Activated CD8-positive, alpha-beta memory T cell treated with anti-CD3 and anti-CD28 coated beads, Interleukin-2, amount 10 ng/mL, durations not matched to agents 7 days and 5 days (primary cell): ENCODE results near the gene SELENOM. TPM values are rescaled to one million over a fixed set of nuclear protein-coding genes. Genes with fewer than 3 reads are reported as not detected.

Experiments used
- ATAC-seq: fragments of 150-1000 bp; cut with Tn5 transposase; one replicate; pipeline ENCODE4 v1.10.0; 2021; ENCODE audit warnings: moderate library complexity
- CTCF ChIA-PET: fragments of 350-600 bp; sonication (Branson Sonifier 250); formaldehyde crosslinking; loops from one replicate; lab custom pipeline; 2021; ENCODE audit warnings: antibody characterized with exemption; lab: Charles Lee
- DNase-seq: peaks from one replicate; pipeline ENCODE4 v3.0.0-alpha.2; 2020
- H3K27ac Mint-ChIP-seq: one replicate; pipeline ENCODE4 v1.8.0; 2021; ENCODE audit warnings: mild to moderate bottlenecking, mixed read lengths
- H3K27me3 Mint-ChIP-seq: one replicate; pipeline ENCODE4 v1.8.0; 2021; ENCODE audit warnings: mixed read lengths
- H3K36me3 Mint-ChIP-seq: one replicate; pipeline ENCODE4 v1.8.0; 2021; ENCODE audit warnings: mild to moderate bottlenecking, mixed read lengths
- H3K4me1 Mint-ChIP-seq: one replicate; pipeline ENCODE4 v1.8.0; 2021; ENCODE audit warnings: mixed read lengths
- H3K4me3 Mint-ChIP-seq: one replicate; pipeline ENCODE4 v1.8.0; 2021; ENCODE audit warnings: mild to moderate bottlenecking, moderate library complexity, mixed read lengths
- H3K9me3 Mint-ChIP-seq: one replicate; pipeline ENCODE4 v1.8.0; 2022; ENCODE audit warnings: low read depth, mixed read lengths
- total RNA-seq, 2 experiments: library from RNA; stranded (reverse); gene quantifications; one replicate each; pipeline ENCODE4 v1.2.3, GENCODE V29; 2021

The SELENOM gene, protein sequence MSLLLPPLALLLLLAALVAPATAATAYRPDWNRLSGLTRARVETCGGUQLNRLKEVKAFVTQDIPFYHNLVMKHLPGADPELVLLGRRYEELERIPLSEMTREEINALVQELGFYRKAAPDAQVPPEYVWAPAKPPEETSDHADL
- 1 to 10 TPM in 1 of 2 experiments, under 1 TPM in 1; 0.49 to 1.5 TPM for total RNA-seq

GRCh38 chr22:31107178-31107893 is at the start of gene SELENOM:
Gene SELENOM (minus strand): TSS chr22:31107568. CDS start chr22:31107505, 63 bp downstream.
- peak within 1 kb of the TSS; percentile 31 for H3K27ac Mint-ChIP-seq
- ATAC-seq (peak; percentile 97), DNase-seq (peak; percentile 92)
- peaks cover 12% of the 10 kb centered on the region for H3K27me3 Mint-ChIP-seq
- peaks cover 12% of the 10 kb centered on the region for H3K4me1 Mint-ChIP-seq
- CTCF ChIA-PET = interaction anchor here (0.6 to 3.4 kb wide), 35 partner anchors 10 to 500 kb away, joined by 3 to 23 read pairs (median 3); partner anchors contain the start of genes LIMK2, PATZ1, RNF185 and SMTN
- H3K36me3 Mint-ChIP-seq = no peaks in the 10 kb centered on the region
- no peaks in the 10 kb centered on the region for H3K9me3 Mint-ChIP-seq
- peak within 1 kb of the TSS; percentile 78 for H3K4me3 Mint-ChIP-seq

DNA sequence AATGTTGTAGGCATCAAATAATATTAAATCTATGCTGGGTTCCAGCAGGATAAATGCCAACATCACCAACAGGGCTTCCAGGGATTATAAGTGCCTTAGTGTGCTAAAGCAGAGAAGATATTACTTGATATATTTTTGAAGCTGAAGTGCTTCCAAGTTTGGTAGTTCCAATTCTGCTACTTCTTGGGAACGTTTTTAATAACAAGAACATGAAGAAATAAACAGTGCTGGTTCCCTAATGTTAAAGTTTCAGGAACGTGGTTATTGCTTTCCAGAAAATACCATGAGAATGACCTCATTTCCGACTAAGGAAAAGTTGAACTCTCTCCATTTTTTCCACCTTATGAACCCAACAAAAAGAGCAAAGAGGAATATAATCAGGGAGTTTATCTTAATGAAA is 48.1 kb upstream of the SELENOM start:
- peaks cover 6% of the 10 kb centered on the region for H3K4me1 Mint-ChIP-seq
- CTCF ChIA-PET = interaction anchor here (1.6 kb wide), 1 partner anchor 47 kb away, joined by 3 read pairs; no protein-coding TSS in a partner anchor
- no peak overlapping the region for H3K27ac Mint-ChIP-seq
- no peak for DNase-seq
- ATAC-seq = no peak
- peaks cover 3% of the 10 kb centered on the region for H3K36me3 Mint-ChIP-seq
- H3K27me3 Mint-ChIP-seq = peaks cover 4% of the 10 kb centered on the region
- H3K4me3 Mint-ChIP-seq = no peak overlapping the region
- no peaks in the 10 kb centered on the region for H3K9me3 Mint-ChIP-seq

DNA sequence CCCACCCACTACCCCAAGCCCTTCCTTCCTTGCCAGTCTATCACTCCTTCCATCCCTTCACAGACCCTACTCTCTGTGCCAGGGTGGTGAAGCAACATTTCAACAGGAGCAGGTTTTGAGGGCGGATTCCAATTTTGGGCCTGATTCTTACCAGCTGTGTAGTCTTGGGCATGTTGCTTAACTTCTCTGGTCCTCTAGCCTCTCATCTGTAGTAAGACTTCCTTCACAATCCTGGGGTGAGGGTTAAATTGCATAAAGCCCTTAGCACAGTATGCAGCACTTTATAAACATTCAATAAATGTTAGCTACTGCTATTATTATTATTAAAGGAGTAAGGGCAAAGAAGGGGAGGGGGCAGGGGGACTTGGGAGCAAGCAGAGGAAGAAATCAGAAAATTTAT is 47.6 kb upstream of the SELENOM start:
- no peaks in the 10 kb centered on the region for H3K9me3 Mint-ChIP-seq
- CTCF ChIA-PET = interaction anchor here (1.6 kb wide), 1 partner anchor 47 kb away, joined by 3 read pairs; no protein-coding TSS in a partner anchor
- H3K4me1 Mint-ChIP-seq = peaks cover 5% of the 10 kb centered on the region
- no peak overlapping the region for H3K4me3 Mint-ChIP-seq
- ATAC-seq = no peak
- peaks cover 6% of the 10 kb centered on the region for H3K27me3 Mint-ChIP-seq
- peaks cover 2% of the 10 kb centered on the region for H3K36me3 Mint-ChIP-seq
- no peak overlapping the region for H3K27ac Mint-ChIP-seq
- DNase-seq = no peak

- no peak for ATAC-seq
- CTCF ChIA-PET = interaction anchor here (0.9 to 1.5 kb wide), 4 partner anchors 8 to 106 kb away, joined by 3 to 5 read pairs (median 3); no protein-coding TSS in a partner anchor
- no peaks in the 10 kb centered on the region for H3K36me3 Mint-ChIP-seq
- no peak overlapping the region for H3K4me3 Mint-ChIP-seq
- H3K9me3 Mint-ChIP-seq = no peaks in the 10 kb centered on the region
- no peak for DNase-seq
- no peaks in the 10 kb centered on the region for H3K4me1 Mint-ChIP-seq
- H3K27ac Mint-ChIP-seq = no peak overlapping the region
- peaks cover 8% of the 10 kb centered on the region for H3K27me3 Mint-ChIP-seq
Measured at GRCh38 chr22:31153357-31153756, 46.0 kb upstream of the SELENOM start.

GRCh38 chr22:31151872-31152271 is 44.5 kb upstream of the SELENOM start:
- peaks cover 3% of the 10 kb centered on the region for H3K27me3 Mint-ChIP-seq
- H3K4me1 Mint-ChIP-seq = no peaks in the 10 kb centered on the region
- H3K36me3 Mint-ChIP-seq = no peaks in the 10 kb centered on the region
- no peak overlapping the region for H3K4me3 Mint-ChIP-seq
- H3K9me3 Mint-ChIP-seq = no peaks in the 10 kb centered on the region
- no peak overlapping the region for H3K27ac Mint-ChIP-seq
- ATAC-seq (no peak), DNase-seq (no peak)
- CTCF ChIA-PET = no interaction called here

- CTCF ChIA-PET = interaction anchor here (0.9 kb wide), 1 partner anchor 43 kb away, joined by 3 read pairs; no protein-coding TSS in a partner anchor
- H3K4me3 Mint-ChIP-seq = no peak overlapping the region
Measured at GRCh38 chr22:31150615-31151014, 43.2 kb upstream of the SELENOM start.

DNA sequence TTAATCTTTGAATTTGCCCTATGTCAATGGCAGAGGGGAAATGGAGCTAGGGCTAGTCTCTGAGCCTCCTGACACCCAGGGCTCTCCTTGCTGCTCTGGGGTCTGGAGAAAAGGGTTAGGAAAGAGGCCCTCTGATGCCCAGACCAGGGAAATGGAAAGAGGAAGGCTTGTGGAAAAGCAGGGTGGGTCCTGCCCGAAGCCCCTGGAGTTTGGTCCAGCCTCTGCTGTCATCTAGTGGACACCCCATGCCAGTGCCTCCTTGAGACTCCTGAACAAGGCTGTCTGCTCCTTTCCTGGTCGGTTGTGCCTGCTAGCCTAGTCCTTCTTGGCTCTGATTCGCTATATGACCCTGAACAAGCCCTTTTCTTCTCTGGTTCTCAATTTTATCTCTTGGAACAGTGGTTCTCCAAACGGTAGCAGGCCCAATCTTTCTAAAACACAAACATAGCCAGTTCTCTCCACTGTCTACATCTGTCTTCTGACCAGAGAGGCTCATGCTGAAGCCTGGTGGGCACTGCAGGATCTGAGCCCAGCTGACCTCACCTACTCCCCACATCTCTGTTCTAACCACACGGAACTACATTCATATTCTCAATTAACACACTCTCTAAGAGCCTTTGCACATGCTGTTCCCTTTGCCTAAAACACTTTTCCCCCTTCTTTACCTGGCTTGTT is 41.7 kb upstream of the SELENOM start:
- no peak overlapping the region for H3K4me3 Mint-ChIP-seq

More at GRCh38 chr22:31150615-31151014, 43.2 kb upstream of the SELENOM start:
- peaks cover 3% of the 10 kb centered on the region for H3K27me3 Mint-ChIP-seq
- H3K9me3 Mint-ChIP-seq = no peaks in the 10 kb centered on the region
- H3K36me3 Mint-ChIP-seq = no peaks in the 10 kb centered on the region
- no peak for ATAC-seq
- H3K4me1 Mint-ChIP-seq = no peaks in the 10 kb centered on the region
- no peak for DNase-seq
- no peak overlapping the region for H3K27ac Mint-ChIP-seq

DNA sequence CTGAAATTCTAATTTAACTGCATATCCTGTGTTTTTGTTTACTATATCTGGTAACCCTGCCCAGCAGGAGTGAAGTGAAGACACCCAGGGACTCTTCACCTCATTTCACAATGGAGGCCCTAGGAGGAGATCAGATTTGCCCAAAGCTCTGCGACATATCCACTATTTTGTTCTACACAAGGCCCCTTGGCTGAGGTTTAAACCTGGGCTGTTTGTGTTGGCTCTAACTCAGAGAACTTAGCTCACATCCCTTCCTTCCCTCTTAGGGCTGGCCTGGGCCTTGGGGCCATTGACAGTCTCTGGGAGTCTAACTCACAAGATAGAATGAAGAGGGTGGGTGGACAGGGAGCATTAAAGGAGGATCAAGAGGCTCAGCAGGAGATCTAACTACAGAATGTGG is 41.1 kb upstream of the SELENOM start:
- H3K4me3 Mint-ChIP-seq = no peak overlapping the region
- H3K4me1 Mint-ChIP-seq = peaks cover 5% of the 10 kb centered on the region
- no peak for DNase-seq
- no peak for ATAC-seq
- H3K36me3 Mint-ChIP-seq = no peaks in the 10 kb centered on the region
- CTCF ChIA-PET = interaction anchor here (0.7 to 2.2 kb wide), 8 partner anchors 11 to 561 kb away, joined by 3 to 7 read pairs (median 4); partner anchors contain the start of gene RNF185
- H3K9me3 Mint-ChIP-seq = no peaks in the 10 kb centered on the region
- no peak overlapping the region for H3K27ac Mint-ChIP-seq
- H3K27me3 Mint-ChIP-seq = peaks cover 3% of the 10 kb centered on the region

More for the DNA sequence above, 41.7 kb upstream of the SELENOM start:
- no peaks in the 10 kb centered on the region for H3K36me3 Mint-ChIP-seq
- DNase-seq = peak; percentile 57
- ATAC-seq = peak; percentile 84
- no peak overlapping the region for H3K27ac Mint-ChIP-seq
- no peaks in the 10 kb centered on the region for H3K9me3 Mint-ChIP-seq
- CTCF ChIA-PET = interaction anchor here (1.1 to 2.2 kb wide), 7 partner anchors 11 to 97 kb away, joined by 3 to 7 read pairs (median 5); partner anchors contain the start of gene RNF185
- H3K27me3 Mint-ChIP-seq = peaks cover 3% of the 10 kb centered on the region
- peaks cover 3% of the 10 kb centered on the region for H3K4me1 Mint-ChIP-seq

DNA sequence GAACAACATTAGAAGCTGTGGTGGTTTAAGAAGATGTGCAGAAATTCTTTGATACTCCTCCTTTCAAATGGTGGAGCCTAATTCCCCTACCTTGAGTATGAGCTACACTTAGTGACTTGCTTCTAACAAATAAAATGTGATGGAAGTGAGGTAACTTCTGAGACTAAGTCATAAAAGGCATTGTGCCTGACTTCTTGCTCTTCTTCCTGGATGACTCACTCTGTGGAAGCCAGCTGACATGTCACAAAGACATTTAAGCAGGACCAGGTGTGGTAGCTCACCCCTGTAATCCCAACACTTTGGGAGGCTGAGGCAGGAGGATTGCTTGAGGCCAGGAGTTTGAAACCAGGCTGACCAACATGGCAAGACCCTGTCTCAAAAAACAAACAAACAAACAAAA is 36.9 kb upstream of the SELENOM start:
- Mint-ChIP-seq H3K27ac (no peak overlapping the region), H3K4me3 (no peak overlapping the region), H3K27me3 (peaks cover 4% of the 10 kb centered on the region), H3K36me3 (no peaks in the 10 kb centered on the region), H3K4me1 (peaks cover 5% of the 10 kb centered on the region), H3K9me3 (no peaks in the 10 kb centered on the region)
- no peak for ATAC-seq
- CTCF ChIA-PET = interaction anchor here (0.8 kb wide), 1 partner anchor 9 kb away, joined by 5 read pairs; no protein-coding TSS in a partner anchor
- no peak for DNase-seq

- no peaks in the 10 kb centered on the region for H3K36me3 Mint-ChIP-seq
- no peak overlapping the region for H3K27ac Mint-ChIP-seq
- peaks cover 4% of the 10 kb centered on the region for H3K27me3 Mint-ChIP-seq
- no peaks in the 10 kb centered on the region for H3K9me3 Mint-ChIP-seq
- ATAC-seq (no peak), DNase-seq (no peak)
- CTCF ChIA-PET = no interaction called here
- H3K4me1 Mint-ChIP-seq = peaks cover 5% of the 10 kb centered on the region
- no peak overlapping the region for H3K4me3 Mint-ChIP-seq
Measured at GRCh38 chr22:31143537-31143936, 36.2 kb upstream of the SELENOM start.

DNA sequence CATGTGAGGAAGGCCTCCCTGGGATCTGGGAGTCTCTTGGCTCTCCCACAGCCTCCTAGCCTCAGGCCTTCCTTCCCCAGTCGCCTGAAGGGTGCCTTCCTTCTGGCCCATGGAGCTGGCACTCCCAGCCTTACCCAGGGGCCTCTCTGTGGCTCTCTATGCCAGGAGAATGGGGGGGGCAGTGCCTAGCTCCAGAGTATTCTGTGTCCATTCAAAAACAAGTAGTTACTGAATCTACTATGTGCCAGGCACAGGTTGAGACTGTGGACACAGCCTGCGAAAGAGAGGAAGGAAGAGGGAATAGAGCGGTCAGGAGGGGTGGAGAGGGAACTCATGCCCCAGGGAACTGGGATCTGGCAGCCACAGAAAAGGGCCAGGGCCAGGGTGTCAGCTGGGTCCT is 35.7 kb upstream of the SELENOM start:
- peaks cover 5% of the 10 kb centered on the region for H3K4me1 Mint-ChIP-seq
- ATAC-seq (no peak), DNase-seq (no peak)
- no peaks in the 10 kb centered on the region for H3K9me3 Mint-ChIP-seq
- H3K4me3 Mint-ChIP-seq = no peak overlapping the region
- no peak overlapping the region for H3K27ac Mint-ChIP-seq
- H3K27me3 Mint-ChIP-seq = peaks cover 4% of the 10 kb centered on the region
- CTCF ChIA-PET = no interaction called here
- no peaks in the 10 kb centered on the region for H3K36me3 Mint-ChIP-seq

DNA sequence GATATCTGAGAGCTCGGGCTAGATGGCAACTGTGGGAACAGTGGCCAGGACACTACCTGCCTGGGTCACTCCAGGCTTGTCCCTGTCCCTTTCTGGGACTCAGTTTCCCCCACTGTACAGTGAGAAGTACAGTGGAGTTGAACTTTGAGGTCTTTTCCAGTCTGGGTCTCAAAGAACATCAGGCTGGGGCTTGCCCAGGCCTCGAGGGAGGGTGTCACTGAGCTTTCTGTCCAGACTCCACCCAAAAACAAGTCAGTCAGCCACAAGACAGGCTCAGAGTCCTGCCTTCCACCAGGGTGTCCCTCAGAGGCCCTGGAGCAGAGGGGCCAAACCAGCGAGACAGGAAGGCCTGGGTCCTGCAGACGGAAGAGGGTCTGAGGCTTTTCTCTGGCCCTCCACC is 34.9 kb upstream of the SELENOM start:
- ATAC-seq = no peak
- Mint-ChIP-seq H3K4me3 (no peak overlapping the region), H3K4me1 (peaks cover 5% of the 10 kb centered on the region), H3K27ac (no peak overlapping the region), H3K36me3 (no peaks in the 10 kb centered on the region), H3K9me3 (no peaks in the 10 kb centered on the region), H3K27me3 (peaks cover 4% of the 10 kb centered on the region)
- CTCF ChIA-PET = no interaction called here
- DNase-seq = no peak

GRCh38 chr22:31141551-31141950 is 34.2 kb upstream of the SELENOM start:
- Mint-ChIP-seq H3K27me3 (peaks cover 4% of the 10 kb centered on the region), H3K9me3 (no peaks in the 10 kb centered on the region), H3K36me3 (no peaks in the 10 kb centered on the region), H3K27ac (no peak overlapping the region), H3K4me3 (no peak overlapping the region), H3K4me1 (peaks cover 5% of the 10 kb centered on the region)
- CTCF ChIA-PET = no interaction called here
- no peak for DNase-seq
- no peak for ATAC-seq
